Pulmonary artery endothelial cell (primary cell): ENCODE data around the gene STAM. TPM values are rescaled to one million over a fixed set of nuclear protein-coding genes. Genes with fewer than 3 reads are reported as not detected.

Source experiments
- DNase-seq: peaks from one replicate; pipeline ENCODE4 v3.0.0-alpha.2; 2011; ENCODE audit warnings: low read depth, low spot score
- total RNA-seq: library from RNA; depleted of rRNA; stranded (reverse); fragments of >200 nt; gene quantifications from 2 replicates; pipeline ENCODE4 v1.2.3, GENCODE V29; 2014

Gene STAM
- total RNA-seq, 1 donor from 2014 or later = 12.5 TPM

GRCh38 chr10:17647326-17647725, 3.4 kb downstream of the STAM start:
- no peak for DNase-seq

- DNase-seq = no peak
These were observed 4.5 kb downstream of the STAM start for GRCh38 chr10:17648243-17649035.

DNA sequence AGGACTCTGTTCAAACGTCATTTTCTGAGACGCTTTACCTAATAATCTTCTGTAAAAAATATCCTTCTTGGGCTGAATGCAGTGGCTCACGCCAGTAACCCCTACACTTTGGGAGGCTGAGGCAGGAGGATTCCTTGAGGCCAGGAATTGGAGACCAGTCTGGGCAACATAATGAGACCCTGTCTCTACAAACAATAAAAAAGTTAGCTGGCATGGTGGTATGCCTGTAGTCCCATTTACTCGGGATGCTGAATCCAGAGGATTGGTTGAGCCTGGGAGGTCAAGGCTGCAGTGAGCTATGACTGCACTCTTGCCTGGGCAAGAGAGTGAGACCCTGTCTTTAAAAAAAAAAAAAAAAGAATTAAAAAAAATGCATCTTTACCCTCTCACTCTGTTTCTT, 5.1 kb downstream of the STAM start:
- DNase-seq = no peak

GRCh38 chr10:17649836-17650235, 5.9 kb downstream of the STAM start:
- no peak for DNase-seq

DNA sequence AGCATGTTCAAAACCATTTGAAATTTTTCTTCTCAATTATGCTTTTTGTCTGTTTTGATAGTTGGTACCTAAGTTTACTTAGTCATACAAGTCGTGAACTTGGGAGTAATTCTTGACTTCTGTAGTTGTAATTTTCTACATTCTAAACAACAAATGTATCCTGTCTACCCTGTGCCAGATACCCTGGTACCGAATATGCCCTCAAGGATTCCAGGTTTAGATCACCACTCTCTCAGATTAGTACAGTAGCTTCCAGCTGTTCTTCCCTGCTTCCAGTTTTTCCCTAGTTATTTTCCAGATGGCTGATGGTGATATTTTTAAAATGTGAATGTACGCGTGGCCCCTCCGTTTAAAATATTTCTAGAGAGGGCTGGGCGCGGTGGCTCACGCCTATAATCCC, 6.5 kb downstream of the STAM start:
- DNase-seq = no peak

DNA sequence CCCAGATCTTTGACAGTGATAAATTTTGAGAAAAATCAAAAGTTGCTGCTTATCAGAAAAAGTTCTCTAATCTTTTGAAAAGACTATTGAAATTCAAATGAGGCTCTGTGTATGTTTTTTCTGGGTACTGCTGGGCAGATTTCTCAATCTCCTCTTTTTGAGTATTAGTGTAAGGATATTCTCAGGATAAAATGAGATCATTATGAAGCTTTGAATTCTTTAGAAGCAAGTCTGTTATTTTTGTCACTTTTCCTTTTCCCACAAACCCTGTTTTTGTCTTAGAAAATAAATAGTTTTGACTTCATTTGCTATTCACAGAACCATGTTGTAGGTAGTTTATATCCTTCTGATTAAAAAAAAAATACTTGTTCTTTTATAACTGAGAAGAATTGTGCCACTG, 7.9 kb downstream of the STAM start:
- DNase-seq = no peak

- DNase-seq = no peak
These were observed 8.6 kb downstream of the STAM start for GRCh38 chr10:17652585-17652984.

GRCh38 chr10:17655009-17655408, 11.1 kb downstream of the STAM start:
- no peak for DNase-seq

GRCh38 chr10:17655567-17656146, 11.7 kb downstream of the STAM start:
- DNase-seq = no peak

GRCh38 chr10:17657103-17657500, 13.2 kb downstream of the STAM start:
- DNase-seq = no peak

DNA sequence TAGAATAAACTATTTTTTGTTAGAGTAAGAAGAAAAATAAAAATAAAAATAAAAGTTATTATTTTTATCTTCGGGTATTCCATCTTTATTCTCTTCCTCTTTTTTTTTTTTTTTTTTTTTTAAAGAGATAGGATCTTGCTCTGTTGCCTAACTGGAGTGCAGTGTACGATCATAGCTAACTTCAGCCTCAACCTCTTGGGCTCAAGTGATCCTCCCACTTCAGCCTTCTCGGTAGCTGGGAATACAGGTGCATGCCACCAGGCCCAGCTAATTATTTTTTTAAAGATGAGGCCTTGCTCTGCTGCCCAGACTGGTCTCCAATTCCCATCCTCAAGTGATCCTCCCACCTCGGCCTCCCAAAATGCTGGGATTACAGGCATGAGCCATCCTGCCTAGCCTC, 15.4 kb downstream of the STAM start:
- DNase-seq = no peak

DNA sequence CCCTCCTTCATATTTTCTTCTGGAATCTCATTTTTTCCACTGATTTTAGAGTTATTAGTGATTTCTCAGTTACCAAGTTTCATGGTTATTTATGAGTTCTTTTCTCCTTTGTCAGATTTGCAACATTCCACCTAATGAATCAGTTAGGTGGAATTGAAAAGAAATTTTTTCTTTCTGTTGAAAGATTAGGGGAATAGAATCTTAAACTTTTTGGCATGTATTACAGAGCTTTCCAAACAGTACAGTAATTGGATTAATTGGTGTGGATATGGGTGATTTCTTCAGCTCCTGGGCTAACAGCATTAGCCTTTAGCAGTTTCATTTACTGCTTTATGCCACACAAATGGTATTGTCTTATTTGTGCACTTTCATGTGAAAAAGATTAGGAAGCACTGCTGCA, 17.0 kb downstream of the STAM start:
- DNase-seq = no peak

DNA sequence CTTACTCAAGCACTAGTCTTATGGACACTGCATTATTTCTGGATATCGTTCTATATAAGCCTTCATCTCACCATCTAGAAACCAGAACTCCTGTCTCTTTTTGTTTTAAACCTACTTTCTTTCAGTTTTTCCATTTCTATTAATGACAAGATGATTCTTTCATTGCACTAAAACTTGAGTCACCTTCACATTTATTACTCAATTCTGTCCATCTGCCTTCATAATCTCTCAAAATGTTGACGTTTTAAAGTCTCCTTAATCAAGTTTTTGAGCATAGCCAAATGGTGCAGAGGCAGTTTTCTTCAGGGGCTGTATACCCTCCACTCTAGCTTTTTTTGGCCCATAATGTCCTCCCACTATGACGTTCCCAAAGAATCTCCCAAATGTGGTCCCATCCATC, 17.6 kb downstream of the STAM start:
- DNase-seq = no peak

DNA sequence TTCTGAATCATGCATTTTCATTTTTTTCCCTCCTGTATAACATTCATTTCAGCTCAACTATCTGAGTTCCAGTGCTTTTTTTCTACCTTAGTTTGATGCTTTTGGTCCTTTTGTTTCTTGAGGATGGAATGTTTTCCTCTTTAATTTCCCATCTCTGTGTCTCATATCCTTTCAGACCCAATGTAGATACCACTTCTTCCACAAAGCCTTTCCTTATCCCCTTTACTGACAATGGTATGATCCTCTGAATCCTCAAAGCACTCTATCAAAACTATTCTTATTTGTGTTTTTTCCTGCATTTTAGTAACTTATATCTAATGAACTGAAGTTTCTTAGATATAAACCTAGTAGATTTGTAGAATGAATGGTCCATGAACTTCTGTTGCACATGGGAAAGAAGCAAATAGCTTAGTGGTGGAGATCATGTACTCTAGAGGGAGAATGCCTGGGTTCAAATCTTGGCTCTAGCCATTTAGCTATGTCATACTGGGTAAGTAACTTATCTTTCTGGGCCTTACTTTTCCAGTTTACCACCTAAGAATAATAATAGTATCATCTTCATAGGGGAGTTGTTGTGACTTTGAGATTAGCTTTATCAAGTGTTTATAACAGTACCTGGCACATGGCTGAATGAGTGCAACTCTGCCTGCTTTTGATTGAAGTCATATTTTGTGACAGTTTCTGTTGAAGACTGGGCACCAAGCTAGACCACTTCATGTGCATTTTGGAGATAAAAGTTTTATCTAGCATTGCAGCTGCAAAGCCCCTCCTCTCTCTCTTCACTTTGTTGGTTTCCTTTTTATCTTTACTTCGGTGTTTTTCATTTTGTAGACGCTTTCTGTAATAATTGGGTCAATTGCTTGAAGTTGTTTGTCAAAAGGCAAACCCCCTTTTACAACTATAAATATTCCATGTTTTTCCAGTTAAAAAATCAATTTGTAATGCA, 18.5 kb downstream of the STAM start:
- DNase-seq = no peak

DNA sequence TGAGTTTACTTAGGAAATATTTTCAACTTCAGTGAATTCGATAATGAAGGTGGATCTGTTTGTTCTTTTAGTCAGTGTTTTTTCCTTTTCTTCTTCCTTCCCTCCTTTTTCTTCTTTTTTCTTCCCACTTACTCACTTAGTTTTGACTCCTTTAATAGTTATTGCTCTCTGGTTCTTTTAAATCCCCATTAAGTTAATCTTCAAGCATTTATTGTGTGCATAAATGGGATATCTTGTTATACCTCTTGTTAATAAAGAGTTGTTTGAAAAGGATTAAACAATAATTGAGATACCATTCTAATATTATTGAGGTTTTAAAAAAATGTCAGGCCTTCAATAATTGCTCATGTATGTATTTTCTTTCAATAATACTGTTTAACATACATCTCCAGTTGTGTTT, 19.5 kb downstream of the STAM start:
- DNase-seq = no peak

GRCh38 chr10:17665747-17666146, 21.8 kb downstream of the STAM start:
- peak; percentile 75 for DNase-seq

DNA sequence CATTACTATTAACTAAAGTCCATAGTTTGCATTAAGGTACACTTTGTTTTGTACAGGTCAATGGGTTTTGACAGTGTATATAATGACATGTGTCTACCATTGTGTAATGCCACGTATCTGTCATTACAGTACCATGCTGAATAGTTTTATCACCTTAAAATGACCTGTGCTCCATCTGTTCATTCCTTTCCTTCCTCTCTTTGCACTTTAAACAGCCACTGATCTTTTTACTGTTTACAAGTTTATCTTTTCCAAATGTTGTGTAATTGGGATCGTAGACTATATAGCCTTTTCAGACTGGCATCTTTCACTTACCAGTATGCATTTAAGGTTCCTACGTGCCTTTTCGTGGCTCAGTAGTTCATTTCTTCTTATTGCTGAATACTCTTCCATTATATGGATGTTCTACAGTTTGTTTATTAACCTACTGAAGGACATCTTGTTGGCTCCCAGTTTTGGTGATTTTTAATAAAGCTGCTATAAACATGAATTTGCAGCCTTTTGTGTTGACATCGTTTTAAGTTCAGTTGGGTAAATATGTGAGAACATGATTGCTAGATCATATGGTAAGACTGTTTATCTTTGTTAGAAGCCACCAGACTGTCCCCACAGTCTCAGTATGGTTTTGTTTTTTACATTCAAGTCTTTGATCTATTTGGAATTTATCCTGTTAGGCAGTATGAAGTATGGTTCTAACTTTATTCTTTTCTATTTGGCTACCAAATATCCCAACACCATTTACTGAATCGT, 24.7 kb downstream of the STAM start:
- DNase-seq = no peak

GRCh38 chr10:17669185-17669872, 25.4 kb downstream of the STAM start:
- no peak for DNase-seq

DNA sequence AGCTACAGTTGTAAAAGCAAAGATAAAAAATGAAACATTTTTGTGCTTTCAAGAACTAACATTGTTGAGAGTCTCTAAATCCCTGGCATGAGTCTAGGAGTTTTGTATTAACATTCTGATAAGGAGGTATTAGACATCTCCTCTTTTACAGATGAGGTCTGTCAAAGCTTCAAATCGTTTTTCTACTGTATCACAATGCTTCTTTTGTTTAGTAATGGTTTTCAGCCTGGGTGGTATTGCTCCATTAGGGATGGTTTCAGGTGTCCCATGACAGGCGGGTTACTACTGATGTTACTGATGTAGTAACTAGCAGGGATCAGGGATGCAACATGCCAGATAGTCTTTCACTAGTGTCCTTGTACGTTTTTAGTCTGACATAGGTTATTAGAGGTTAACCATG, 27.4 kb downstream of the STAM start:
- no peak for DNase-seq

DNA sequence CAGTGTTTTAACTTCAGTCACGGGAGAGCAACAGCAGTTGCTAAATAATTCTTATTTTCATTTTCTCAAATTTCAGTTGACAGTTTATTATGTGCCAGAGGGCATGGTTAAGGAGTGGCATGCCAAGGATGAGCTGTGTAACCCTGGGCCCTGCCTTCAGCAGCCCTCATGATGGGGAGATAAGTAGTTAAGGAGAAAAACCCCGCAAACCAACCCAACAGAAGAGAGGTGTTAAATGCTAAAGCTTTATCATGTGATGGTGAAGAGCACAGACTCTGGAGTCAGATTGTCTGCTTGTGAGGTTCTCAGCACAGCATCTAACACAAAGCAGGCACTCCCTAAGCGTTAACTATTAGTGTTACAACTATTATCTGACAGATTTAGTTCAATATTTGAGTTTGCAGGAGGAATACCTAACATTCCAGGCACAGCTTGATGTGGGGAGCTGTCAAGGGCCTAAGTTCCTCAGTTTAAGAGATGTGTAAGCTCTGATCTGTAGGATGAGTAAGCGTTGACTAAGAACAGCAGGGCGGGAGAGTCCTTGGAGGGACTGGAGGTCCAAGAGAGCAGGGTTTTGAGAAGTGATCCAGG, 29.6 kb downstream of the STAM start:
- no peak for DNase-seq

DNA sequence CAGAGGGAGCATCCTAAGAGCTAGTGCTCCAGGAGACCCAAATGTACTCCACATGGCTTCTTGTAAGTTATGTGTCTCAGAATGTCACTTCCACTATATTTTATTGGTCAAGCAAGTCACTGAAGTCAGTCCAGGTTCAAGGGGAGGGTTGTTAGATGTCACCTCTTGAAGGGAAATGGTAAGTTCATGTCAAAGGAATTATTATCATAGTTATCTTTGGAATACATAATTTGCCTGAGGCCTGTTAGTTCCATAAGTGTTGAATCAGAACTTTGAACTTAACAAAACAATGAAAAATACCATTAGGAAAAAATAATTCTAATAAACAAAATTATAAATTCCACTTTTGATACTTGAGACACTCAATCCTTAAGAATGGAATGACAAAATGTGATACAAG, 30.6 kb downstream of the STAM start:
- no peak for DNase-seq
